Measurements from ENCODE around the gene RAPGEF1.

RAPGEF1 gene

GRCh38 chr9:131752231-131752884, 12.5 kb upstream of the RAPGEF1 start:
- DNase-seq (ENCODE audit: low spot score): no peak

GRCh38 chr9:131748411-131748955, 8.6 kb upstream of the RAPGEF1 start:
- no peak for DNase-seq (ENCODE audit: low spot score)

- DNase-seq (ENCODE audit: low spot score): peak; percentile 40
Measured at GRCh38 chr9:131747352-131747751, 7.5 kb upstream of the RAPGEF1 start.

- no peak for DNase-seq (ENCODE audit: low spot score)
Measured at GRCh38 chr9:131745610-131746009, 5.7 kb upstream of the RAPGEF1 start.

- DNase-seq (ENCODE audit: low spot score): no peak
Measured at GRCh38 chr9:131744720-131745201, 4.9 kb upstream of the RAPGEF1 start.

- DNase-seq (ENCODE audit: low spot score): no peak
Measured at GRCh38 chr9:131744171-131744719, 4.4 kb upstream of the RAPGEF1 start.

GRCh38 chr9:131743501-131743900, 3.6 kb upstream of the RAPGEF1 start:
- no peak for DNase-seq (ENCODE audit: low spot score)

- no peak for DNase-seq (ENCODE audit: low spot score)
Measured at GRCh38 chr9:131743096-131743495, 3.2 kb upstream of the RAPGEF1 start.

- DNase-seq (ENCODE audit: low spot score): no peak
Measured at GRCh38 chr9:131740898-131741297, 1.0 kb upstream of the RAPGEF1 start.

- peak; percentile 74 for DNase-seq (ENCODE audit: low spot score)
Measured at GRCh38 chr9:131739133-131739958, 530 bp downstream of the RAPGEF1 start.

GRCh38 chr9:131738293-131739132, 1.4 kb downstream of the RAPGEF1 start:
- DNase-seq (ENCODE audit: low spot score): no peak

- DNase-seq (ENCODE audit: low spot score): no peak
Measured at GRCh38 chr9:131737426-131737825, 2.5 kb downstream of the RAPGEF1 start.

- no peak for DNase-seq (ENCODE audit: low spot score)
Measured at GRCh38 chr9:131736431-131736830, 3.4 kb downstream of the RAPGEF1 start.

GRCh38 chr9:131735238-131736128, 4.4 kb downstream of the RAPGEF1 start:
- DNase-seq (ENCODE audit: low spot score): no peak

- DNase-seq (ENCODE audit: low spot score): no peak
Measured at GRCh38 chr9:131734781-131735180, 5.1 kb downstream of the RAPGEF1 start.

GRCh38 chr9:131734165-131734610, 5.7 kb downstream of the RAPGEF1 start:
- no peak for DNase-seq (ENCODE audit: low spot score)

- peak; percentile 87 for DNase-seq (ENCODE audit: low spot score)
Measured at GRCh38 chr9:131733541-131734061, 6.3 kb downstream of the RAPGEF1 start.

- no peak for DNase-seq (ENCODE audit: low spot score)
Measured at GRCh38 chr9:131732636-131733289, 7.1 kb downstream of the RAPGEF1 start.

- peak; percentile 83 for DNase-seq (ENCODE audit: low spot score)
Measured at GRCh38 chr9:131732061-131732526, 7.8 kb downstream of the RAPGEF1 start.

- DNase-seq (ENCODE audit: low spot score): no peak
Measured at GRCh38 chr9:131731644-131732043, 8.2 kb downstream of the RAPGEF1 start.
